ENCODE data around the gene RSF1.
A peak's percentile ranks its signal among the peaks of the same experiment; 100 is the strongest.
"Not testable (repeated sequence)": the region's sequence is repeated elsewhere in the genome, so short reads cannot be mapped to it uniquely, and the experiment has no call there.

Gene RSF1

GRCh38 chr11:77665240-77665965 is 155.1 kb downstream of the RSF1 start:
- no peak for DNase-seq

- DNase-seq, result no peak
These were observed 158.9 kb downstream of the RSF1 start for GRCh38 chr11:77661670-77662069.

DNA sequence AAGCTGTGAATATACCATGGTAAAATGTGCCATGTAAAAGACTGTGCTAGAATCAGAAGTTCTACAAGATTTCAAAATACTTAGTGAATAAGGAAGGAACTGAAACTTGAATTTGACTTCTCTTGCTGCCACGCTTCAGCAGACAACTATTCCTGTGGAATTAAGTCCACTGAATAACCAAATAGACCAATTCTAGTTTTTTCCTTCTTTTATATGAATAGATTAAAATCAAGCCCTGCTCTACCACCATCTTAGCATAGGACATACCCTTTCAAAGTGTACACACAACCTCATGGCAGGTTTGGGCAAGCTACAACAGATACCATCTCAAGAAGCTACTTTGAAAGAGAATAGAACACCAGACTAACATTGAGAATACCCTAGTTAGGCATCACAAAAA is 159.6 kb downstream of the RSF1 start:
- DNase-seq, result no peak

GRCh38 chr11:77658213-77659013 is 162.1 kb downstream of the RSF1 start:
- DNase-seq, result no peak

GRCh38 chr11:77656362-77656761 is 164.2 kb downstream of the RSF1 start:
- no peak for DNase-seq

DNA sequence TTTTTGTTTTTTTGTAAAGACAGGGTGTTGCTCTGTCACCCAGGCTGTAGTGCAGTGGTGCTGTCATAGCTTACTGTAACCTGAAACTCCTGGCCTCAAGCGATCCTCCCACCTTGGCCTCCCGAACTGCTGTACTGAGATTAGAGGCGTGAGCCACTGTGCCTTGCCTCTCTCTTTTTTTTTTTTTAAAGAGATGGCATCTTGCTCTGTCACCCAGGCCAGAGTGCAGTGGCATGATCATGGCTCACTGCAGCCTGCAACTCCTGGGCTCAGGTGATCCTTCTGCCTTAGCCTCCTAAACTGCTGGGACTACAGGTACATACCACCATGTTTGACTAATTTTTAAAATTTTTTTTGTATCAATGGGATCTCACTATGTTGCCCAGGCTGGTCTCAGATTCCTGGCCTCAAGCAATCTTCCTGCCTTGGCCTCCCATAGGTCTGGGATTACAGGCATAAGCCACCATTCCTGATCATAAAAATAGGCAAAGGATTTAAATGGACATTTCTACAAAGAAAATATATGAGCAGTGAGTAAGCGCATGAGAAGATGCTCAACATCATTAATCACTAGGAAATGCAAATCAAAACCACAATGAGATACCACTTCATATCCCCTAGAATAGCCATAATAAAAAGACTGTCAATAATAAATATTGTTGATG is 165.6 kb downstream of the RSF1 start:
- no peak for DNase-seq

GRCh38 chr11:77650123-77650522 is 170.4 kb downstream of the RSF1 start:
- no peak for DNase-seq

- DNase-seq, result no peak
These were observed 172.7 kb downstream of the RSF1 start for GRCh38 chr11:77647654-77648305.

DNA sequence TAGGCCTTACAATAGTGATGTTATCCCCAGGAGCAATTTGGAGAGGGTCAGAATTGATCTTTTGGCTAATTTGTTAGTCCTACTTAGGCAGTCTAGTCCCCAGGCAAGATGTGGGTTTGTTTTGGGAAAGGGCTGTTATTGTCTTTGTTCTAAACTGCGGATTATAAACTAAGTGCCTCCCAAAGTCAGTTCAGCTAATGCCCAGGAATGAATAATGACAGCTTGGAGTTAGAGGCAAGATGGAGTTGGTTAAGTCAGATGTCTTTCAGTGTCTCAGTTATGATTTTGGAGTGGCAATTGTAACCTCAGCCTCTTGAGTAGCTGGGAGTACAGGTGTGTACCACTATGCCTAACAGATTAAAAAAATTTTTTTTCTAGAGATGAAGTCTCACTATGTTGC is 175.6 kb downstream of the RSF1 start:
- no peak for DNase-seq

DNA sequence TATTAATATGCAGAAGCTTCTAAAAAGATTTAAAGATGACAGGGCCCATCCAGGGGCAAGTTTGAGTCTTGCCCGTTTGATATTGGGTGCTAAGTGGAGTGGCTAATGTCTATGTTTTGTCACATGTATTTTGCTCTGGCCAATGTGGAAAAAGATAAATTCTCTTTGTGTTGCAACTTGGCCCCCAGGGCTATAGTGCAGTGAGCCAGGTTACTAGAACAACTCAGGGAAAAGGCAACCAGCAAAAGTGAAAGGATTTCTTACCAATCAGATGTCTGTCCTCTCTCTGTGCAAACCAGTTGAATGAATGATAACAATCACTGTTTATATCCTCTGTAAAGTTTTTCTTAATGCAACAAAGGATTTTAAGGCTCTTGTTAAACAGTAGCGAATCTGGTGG is 178.3 kb downstream of the RSF1 start:
- no peak for DNase-seq

DNA sequence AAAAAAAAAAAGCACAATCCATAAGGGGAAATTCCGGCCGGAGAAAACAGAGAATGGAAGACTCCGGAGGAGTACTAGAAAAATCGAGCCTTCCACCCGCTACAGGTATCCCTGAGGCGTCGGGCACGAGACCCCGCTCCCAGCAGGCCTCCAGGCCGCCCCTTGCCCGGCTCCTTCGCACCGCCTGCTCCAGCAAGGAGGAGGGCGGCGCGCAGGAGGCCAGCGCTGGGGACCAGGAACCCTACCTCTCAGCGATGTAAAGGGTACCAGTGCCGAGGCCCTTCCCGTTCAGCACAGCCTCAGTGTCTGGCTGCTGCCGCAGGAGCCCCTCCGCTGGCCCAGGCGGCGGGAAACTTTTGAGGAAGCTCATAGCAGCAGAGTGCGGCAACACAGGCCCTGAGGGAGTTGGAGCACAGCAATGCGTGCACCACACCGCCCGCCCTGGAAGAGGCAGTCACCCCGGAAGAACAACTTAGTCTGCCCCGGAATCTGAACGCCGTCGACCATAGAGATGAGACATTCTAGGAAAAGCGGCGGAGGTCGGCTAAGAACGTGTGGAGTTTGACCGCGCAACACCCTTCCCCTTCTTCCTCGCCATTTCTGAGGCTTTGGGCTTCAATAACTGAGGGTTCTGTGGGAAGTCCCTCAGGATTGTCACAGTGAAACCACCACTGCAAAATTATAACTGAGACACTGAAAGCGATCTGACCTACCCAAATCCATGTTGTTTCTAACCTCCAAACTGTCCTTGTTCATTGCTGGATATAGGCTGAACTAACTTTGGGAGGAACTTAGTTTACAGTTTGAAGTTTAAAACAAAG is 183.0 kb downstream of the RSF1 start, which contains the start of gene CLNS1A:
Gene CLNS1A (minus strand): TSS at position 450 of the 821 bp plus-strand sequence. CDS start 80 bp downstream, at position 370.
- peak; percentile 78 to 83 for DNase-seq

GRCh38 chr11:77636731-77637344 is 183.7 kb downstream of the RSF1 start:
- no peak for DNase-seq

- not testable (repeated sequence) for DNase-seq
These were observed 186.6 kb downstream of the RSF1 start for GRCh38 chr11:77633926-77634325.

- no peak for DNase-seq
These were observed 190.3 kb downstream of the RSF1 start for GRCh38 chr11:77630157-77630710.

GRCh38 chr11:77619576-77620198 is 200.8 kb downstream of the RSF1 start:
- peak; percentile 4 to 36 for DNase-seq

GRCh38 chr11:77617892-77618291 is 202.6 kb downstream of the RSF1 start:
- no peak for DNase-seq

GRCh38 chr11:77611921-77612320 is 208.6 kb downstream of the RSF1 start:
- DNase-seq, result no peak

Data from NCI-H1930 (cell line).